CD4-positive, alpha-beta T cell treated with Interleukin-10 for 1 hour (primary cell): Measurements from ENCODE around the gene TMEM244.
"Not testable (repeated sequence)": the region's sequence is repeated elsewhere in the genome, so short reads cannot be mapped to it uniquely, and the experiment has no call there.

Source experiments
- DNase-seq: peaks from one replicate; pipeline ENCODE4 v3.0.0-alpha.2; 2020

The TMEM244 gene

DNA sequence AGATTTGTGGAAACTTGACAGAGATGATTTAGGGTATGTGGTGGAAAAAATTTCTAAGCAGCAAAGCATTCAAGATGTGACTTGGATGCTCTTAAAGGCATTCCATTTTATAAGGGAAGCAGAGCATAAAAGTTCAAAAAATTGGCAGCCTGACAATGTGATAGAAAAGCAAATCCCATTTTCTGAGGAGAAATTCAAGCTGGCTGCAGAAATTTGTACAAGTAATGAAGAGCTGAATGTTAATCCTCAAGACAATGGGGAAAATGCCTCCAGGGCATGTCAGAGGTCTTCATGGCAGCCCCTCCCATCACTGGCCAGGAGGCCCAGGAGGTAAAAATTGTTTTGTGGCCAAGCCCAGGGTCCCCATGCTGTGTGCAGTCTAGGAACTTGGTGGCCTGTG lies 58.2 kb downstream of the TMEM244 start:
- DNase-seq: not testable (repeated sequence)

DNA sequence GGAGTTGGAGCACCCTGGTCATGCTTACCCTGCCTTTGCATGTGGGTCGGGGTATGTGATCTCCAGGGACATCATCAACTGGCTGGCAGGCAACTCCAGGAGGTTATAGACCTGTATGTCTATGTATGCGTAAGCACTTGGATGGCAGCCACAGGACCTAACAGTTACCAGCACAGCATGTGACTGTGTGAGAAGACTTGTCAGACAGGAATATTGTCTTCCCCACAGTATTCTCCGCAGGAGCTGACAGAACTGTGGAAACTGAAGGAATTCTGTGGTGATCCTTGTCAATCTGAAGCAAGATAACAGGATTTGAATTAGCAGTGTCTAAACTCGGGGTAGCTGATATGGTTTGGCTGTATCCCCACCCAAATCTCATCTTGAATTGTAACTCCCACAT lies 59.2 kb downstream of the TMEM244 start:
- no peak for DNase-seq

DNA sequence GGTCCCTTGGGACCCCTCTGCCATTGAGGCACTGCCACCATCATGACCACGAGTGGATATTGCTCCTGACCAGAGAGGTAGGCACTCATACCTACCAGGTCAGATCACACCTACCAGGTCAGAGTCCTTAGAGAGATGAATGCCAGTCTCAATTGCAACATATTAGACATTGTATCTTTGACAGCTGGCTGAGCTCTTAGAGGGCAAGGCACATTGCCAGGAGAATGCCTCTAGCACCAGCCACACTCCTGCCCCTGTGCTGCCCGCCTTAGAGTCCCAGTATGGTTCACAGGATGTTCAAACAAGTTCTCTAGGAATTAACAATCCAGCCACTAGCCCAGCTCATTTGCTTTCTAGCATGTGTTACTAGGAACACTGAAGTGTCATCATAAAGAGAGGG lies 65.9 kb downstream of the TMEM244 start:
- DNase-seq: no peak

GRCh38 chr6:129793447-129793846 lies 67.7 kb downstream of the TMEM244 start:
- DNase-seq: no peak

GRCh38 chr6:129792049-129792448 lies 69.1 kb downstream of the TMEM244 start:
- DNase-seq: no peak

GRCh38 chr6:129790785-129791184 lies 70.3 kb downstream of the TMEM244 start:
- DNase-seq: no peak

DNA sequence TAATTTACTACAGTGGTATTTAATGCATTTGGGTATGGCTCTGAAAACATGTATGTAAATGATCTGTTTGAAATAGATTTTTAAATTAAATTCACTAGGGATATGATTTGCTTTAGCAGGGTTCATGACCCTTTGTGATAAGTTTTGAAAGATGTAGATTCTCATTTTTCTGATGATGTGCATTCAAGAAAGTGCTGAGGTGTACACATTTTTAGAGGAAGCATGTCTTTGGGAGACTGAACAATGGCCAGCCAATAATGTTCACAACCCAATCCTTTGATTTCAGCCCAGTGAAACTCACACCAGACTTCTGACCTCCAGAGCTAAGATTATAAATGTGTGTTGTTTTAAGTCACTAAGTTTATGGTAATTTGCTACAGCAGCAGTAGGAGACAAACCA lies 71.1 kb downstream of the TMEM244 start:
- no peak for DNase-seq

GRCh38 chr6:129787816-129788215 lies 73.3 kb downstream of the TMEM244 start:
- DNase-seq: no peak

- DNase-seq: no peak
Observed at GRCh38 chr6:129786548-129786947, 74.6 kb downstream of the TMEM244 start.

DNA sequence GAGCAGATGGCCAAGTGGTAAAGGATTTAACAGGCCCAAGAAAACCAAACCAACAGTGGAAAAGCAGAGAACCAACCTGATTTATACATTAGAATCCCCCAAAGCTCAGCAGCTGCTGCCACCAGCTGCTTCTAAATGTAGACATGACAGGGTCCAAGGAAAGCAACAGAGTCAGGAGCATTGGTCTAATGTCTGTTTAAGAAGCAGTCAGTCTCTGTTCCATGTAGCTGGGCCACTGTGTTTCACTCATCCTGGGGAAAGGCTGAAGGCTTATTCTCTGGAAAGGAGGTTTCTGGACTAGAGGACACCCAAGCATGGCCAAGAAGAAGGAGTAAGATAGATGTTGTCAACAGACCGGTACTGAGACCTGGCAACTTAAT lies 75.4 kb downstream of the TMEM244 start:
- DNase-seq: no peak

DNA sequence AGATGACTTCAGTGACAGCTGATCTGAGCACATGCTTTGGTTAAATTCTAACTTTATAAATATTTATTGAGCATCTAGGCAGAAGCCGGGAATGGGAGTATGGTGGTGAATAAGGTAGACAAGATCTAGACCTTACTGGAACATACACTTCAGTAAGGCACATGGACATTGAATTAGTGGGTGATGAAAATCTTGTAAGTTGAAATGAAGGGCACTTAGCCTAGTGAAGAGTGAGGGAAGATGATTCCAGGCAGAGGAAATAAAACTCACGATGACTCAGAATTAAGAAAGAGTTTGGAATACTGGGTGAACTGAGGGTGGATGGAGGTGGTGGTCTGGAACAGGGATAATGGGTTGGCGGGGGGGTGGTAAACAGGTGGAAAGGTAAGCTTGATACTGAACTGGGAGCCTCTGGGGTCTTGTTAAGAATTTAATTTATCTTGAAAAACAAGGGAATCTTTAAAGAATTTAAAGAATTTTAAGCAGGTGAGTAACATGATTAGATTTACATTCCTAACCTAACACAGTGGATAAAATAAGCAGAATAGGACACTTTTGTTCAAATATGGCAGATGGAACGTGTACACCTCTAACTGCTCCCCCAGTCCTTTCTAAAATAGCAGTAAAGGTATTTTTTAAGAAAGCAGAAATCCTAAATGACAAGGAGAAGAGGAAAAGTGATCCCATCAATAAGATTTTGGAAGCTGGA lies 75.9 kb downstream of the TMEM244 start:
- DNase-seq: no peak
